Calu3 (cell line): ENCODE data around the gene C5orf22. TPM values are rescaled to one million over a fixed set of nuclear protein-coding genes. Genes with fewer than 3 reads are reported as not detected.
"Not testable (repeated sequence)": the region's sequence is repeated elsewhere in the genome, so short reads cannot be mapped to it uniquely, and the experiment has no call there.

Source experiments
- BruUV-seq: library from RNA; stranded (reverse); fragments of 400-500 nt; replicated peaks from 2 replicates; lab custom pipeline; 2021; lab: Mats Ljungman, UMichigan
- CTCF ChIA-PET: fragments of 300-600 bp; sonication (Branson Sonifier 250); formaldehyde crosslinking; loops from one replicate; lab custom pipeline; 2022; ENCODE audit warnings: antibody characterized with exemption; lab: Charles Lee
- DNase-seq: peaks from one replicate; pipeline ENCODE4 v3.0.0; 2022
- H3K27ac Mint-ChIP-seq: one replicate; pipeline ENCODE4 v1.8.0; 2022; ENCODE audit warnings: mixed read lengths; ENCODE audit not compliant: unreplicated experiment
- H3K27me3 Mint-ChIP-seq: one replicate; pipeline ENCODE4 v1.8.0; 2022; ENCODE audit warnings: mixed read lengths; ENCODE audit not compliant: unreplicated experiment
- H3K36me3 Mint-ChIP-seq: one replicate; pipeline ENCODE4 v1.8.0; 2022; ENCODE audit warnings: mild to moderate bottlenecking, moderate library complexity, mixed read lengths; ENCODE audit not compliant: insufficient read depth, unreplicated experiment
- H3K4me1 Mint-ChIP-seq: one replicate; pipeline ENCODE4 v1.8.0; 2022; ENCODE audit warnings: mild to moderate bottlenecking, low read depth, mixed read lengths; ENCODE audit not compliant: unreplicated experiment
- H3K4me3 Mint-ChIP-seq: one replicate; pipeline ENCODE4 v1.8.0; 2022; ENCODE audit warnings: mild to moderate bottlenecking, low read depth, moderate library complexity, mixed read lengths; ENCODE audit not compliant: unreplicated experiment
- H3K9me3 Mint-ChIP-seq: one replicate; pipeline ENCODE4 v1.8.0; 2022; ENCODE audit warnings: low read depth, mixed read lengths; ENCODE audit not compliant: unreplicated experiment
- intact Hi-C: fragments of 100-400 bp; cut with micrococcal nuclease; formaldehyde crosslinking; loops from one replicate; pipeline ENCODE4 v1.10.0; 2022; ENCODE audit not compliant: unreplicated experiment
- total RNA-seq: library from RNA; stranded (reverse); gene quantifications from 2 replicates; pipeline ENCODE4 v1.2.3, GENCODE V29; 2022
- TF ChIP-seq, protein P1 (sequence below): fragments of 200-600 bp; IDR thresholded peaks from one replicate; pipeline ENCODE4 v1.8.0; 2022; ENCODE audit warnings: antibody characterized with exemption; ENCODE audit not compliant: unreplicated experiment

Gene C5orf22
- total RNA-seq, 1 experiment from 2014 or later, result 25.2 TPM

DNA sequence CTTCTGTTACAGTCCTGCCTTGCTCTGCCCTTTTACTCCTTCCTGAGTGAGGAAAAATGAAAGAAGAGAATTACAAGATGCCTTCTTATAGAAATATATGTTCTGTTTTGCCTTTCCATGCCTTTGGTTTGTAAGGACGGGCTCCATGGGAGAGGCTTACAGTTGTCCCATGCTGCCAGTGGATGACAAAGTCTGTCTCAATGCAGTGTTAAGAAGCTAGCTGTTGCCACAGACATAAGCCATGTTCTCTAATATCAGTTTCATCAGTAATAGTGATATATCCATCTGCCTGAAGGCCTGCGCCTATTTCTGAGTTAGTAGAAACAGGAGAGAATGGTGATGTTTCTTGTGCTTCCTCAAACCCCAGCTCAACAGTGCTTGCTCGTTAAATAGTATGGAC, 27.8 kb downstream of the C5orf22 start:
- H3K4me3 Mint-ChIP-seq, result no peak overlapping the region
- TSS peak; percentile 19 for BruUV-seq
- no peak overlapping the region for H3K27ac Mint-ChIP-seq
- no peaks in the 10 kb centered on the region for H3K27me3 Mint-ChIP-seq
- peaks cover 2% of the 10 kb centered on the region for H3K9me3 Mint-ChIP-seq
- H3K4me1 Mint-ChIP-seq, result no peaks in the 10 kb centered on the region
- CTCF ChIA-PET, result no interaction called here
- DNase-seq, result no peak
- TF ChIP-seq, protein P1, sequence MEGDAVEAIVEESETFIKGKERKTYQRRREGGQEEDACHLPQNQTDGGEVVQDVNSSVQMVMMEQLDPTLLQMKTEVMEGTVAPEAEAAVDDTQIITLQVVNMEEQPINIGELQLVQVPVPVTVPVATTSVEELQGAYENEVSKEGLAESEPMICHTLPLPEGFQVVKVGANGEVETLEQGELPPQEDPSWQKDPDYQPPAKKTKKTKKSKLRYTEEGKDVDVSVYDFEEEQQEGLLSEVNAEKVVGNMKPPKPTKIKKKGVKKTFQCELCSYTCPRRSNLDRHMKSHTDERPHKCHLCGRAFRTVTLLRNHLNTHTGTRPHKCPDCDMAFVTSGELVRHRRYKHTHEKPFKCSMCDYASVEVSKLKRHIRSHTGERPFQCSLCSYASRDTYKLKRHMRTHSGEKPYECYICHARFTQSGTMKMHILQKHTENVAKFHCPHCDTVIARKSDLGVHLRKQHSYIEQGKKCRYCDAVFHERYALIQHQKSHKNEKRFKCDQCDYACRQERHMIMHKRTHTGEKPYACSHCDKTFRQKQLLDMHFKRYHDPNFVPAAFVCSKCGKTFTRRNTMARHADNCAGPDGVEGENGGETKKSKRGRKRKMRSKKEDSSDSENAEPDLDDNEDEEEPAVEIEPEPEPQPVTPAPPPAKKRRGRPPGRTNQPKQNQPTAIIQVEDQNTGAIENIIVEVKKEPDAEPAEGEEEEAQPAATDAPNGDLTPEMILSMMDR, result no peak
- peaks cover 14% of the 10 kb centered on the region for H3K36me3 Mint-ChIP-seq
- intact Hi-C loops, result no loop called here

- Mint-ChIP-seq H3K4me1 (no peaks in the 10 kb centered on the region), H3K27ac (no peak overlapping the region), H3K4me3 (no peak overlapping the region), H3K36me3 (peaks cover 4% of the 10 kb centered on the region), H3K9me3 (peaks cover 6% of the 10 kb centered on the region), H3K27me3 (no peaks in the 10 kb centered on the region)
- BruUV-seq, result no TSS peak
- CTCF ChIA-PET, result no interaction called here
- intact Hi-C loops, result no loop called here
- TF ChIP-seq, protein P1, result no peak
- no peak for DNase-seq
Measured at GRCh38 chr5:31561946-31562345, 29.8 kb downstream of the C5orf22 start.

GRCh38 chr5:31563216-31563615, 31.1 kb downstream of the C5orf22 start:
- CTCF ChIA-PET, result no interaction called here

GRCh38 chr5:31566362-31566761, 34.3 kb downstream of the C5orf22 start:
- H3K4me1 Mint-ChIP-seq, H3K27me3 Mint-ChIP-seq, intact Hi-C loops, BruUV-seq, H3K4me3 Mint-ChIP-seq, H3K36me3 Mint-ChIP-seq, DNase-seq, H3K27ac Mint-ChIP-seq, CTCF ChIA-PET, H3K9me3 Mint-ChIP-seq: not testable (repeated sequence)

More at GRCh38 chr5:31563216-31563615, 31.1 kb downstream of the C5orf22 start:
- H3K9me3 Mint-ChIP-seq, result peaks cover 6% of the 10 kb centered on the region
- intact Hi-C loops, result no loop called here
- H3K36me3 Mint-ChIP-seq, result no peaks in the 10 kb centered on the region
- TF ChIP-seq, protein P1, result no peak
- no peak overlapping the region for H3K4me3 Mint-ChIP-seq
- BruUV-seq, result no TSS peak
- DNase-seq, result no peak
- H3K27ac Mint-ChIP-seq, result no peak overlapping the region
- H3K4me1 Mint-ChIP-seq, result no peaks in the 10 kb centered on the region
- H3K27me3 Mint-ChIP-seq, result no peaks in the 10 kb centered on the region

DNA sequence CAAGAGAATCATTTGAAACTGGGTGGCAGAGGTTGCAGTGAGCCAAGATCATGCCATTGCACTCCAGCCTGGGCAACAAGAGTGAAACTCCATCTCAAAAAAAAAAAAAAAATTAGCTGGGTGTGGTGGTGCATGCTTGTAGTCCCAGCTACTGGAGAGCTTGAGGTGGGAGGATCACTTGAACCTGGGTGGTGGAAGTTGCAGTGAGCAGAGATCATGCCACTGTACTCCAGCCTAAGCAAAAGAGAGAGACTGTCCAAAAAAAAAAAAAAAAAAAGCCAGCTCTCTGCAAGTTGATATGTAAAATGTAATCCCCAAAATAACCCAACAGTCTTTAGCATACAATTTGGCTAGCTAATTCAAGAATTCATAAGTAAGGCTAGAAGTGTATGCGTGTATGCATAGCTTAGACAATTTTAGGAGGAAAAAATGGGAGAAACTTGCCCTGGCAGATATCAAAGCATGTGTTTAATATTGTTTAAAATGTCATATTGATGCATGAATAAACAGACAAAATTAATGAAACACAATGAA, 36.3 kb downstream of the C5orf22 start:
- Mint-ChIP-seq H3K4me1 (no peaks in the 10 kb centered on the region), H3K4me3 (no peak overlapping the region), H3K27ac (no peak overlapping the region), H3K27me3 (peaks cover 21% of the 10 kb centered on the region), H3K36me3 (no peaks in the 10 kb centered on the region), H3K9me3 (peaks cover 6% of the 10 kb centered on the region)
- TF ChIP-seq, protein P1, result no peak
- BruUV-seq, result no TSS peak
- CTCF ChIA-PET, result interaction anchor here (0.6 kb wide), 1 partner anchor 549 kb away, joined by 5 read pairs; no protein-coding TSS in a partner anchor
- DNase-seq, result no peak
- intact Hi-C loops, result no loop called here
